H1 (cell line): ENCODE results near the gene MYOM3. TPM values are rescaled to one million over a fixed set of nuclear protein-coding genes. Genes with fewer than 3 reads are reported as not detected.

Experiments
- CTCF ChIA-PET: fragments of 300-600 bp; sonication (Branson Sonifier 250); formaldehyde crosslinking; loops from one replicate; lab custom pipeline; 2021; ENCODE audit not compliant: partially characterized antibody; lab: Charles Lee
- POLR2A ChIA-PET: fragments of 300-600 bp; sonication (Branson Sonifier 250); formaldehyde crosslinking; loops from one replicate; lab custom pipeline; 2021; ENCODE audit warnings: inconsistent platforms; ENCODE audit not compliant: partially characterized antibody; lab: Charles Lee
- DNase-seq, 2 experiments: peaks; one replicate each; pipeline versions ENCODE4 v3.0.0 to v3.0.0-alpha.2; 2010 to 2022; ENCODE audit warnings: low spot score in 2 of 2, low read depth in 1 of 2, mixed read lengths in 1 of 2
- FAIRE-seq: peaks from 2 replicates; lab custom pipeline; 2011; peaks lifted over from hg19 to GRCh38; lab: Jason Lieb, UNC
- H2AFZ ChIP-seq: 2 replicates; pipeline ENCODE4 v1.8.1; 2012; ENCODE audit warnings: low read length, inconsistent platforms
- H2AK5ac ChIP-seq: 2 replicates; pipeline ENCODE4 v1.6.1; 2013; ENCODE audit warnings: low read depth, low read length
- H2BK120ac ChIP-seq: replicated peaks from 2 replicates; pipeline ENCODE3; 2013; ENCODE audit warnings: low read depth, low read length, inconsistent platforms
- H2BK12ac ChIP-seq: 2 replicates; pipeline ENCODE4 v1.6.1; 2013; ENCODE audit warnings: low read depth, low read length
- H2BK15ac ChIP-seq: 2 replicates; pipeline ENCODE4 v1.6.1; 2013; ENCODE audit warnings: low read length
- H2BK20ac ChIP-seq: 2 replicates; pipeline ENCODE4 v1.6.1; 2013; ENCODE audit warnings: low read length
- H2BK5ac ChIP-seq: 2 replicates; pipeline ENCODE4 v1.6.1; 2013; ENCODE audit warnings: low read depth, low read length
- H3K14ac ChIP-seq: 2 replicates; pipeline ENCODE4 v1.6.1; 2013; ENCODE audit warnings: inconsistent platforms; ENCODE audit not compliant: insufficient read length
- H3K18ac ChIP-seq: 2 replicates; pipeline ENCODE4 v1.6.1; 2013; ENCODE audit warnings: low read length; ENCODE audit errors: extremely low read depth
- H3K23ac ChIP-seq: 2 replicates; pipeline ENCODE4 v1.6.1; 2013; ENCODE audit warnings: inconsistent platforms; ENCODE audit not compliant: insufficient read length
- H3K23me2 ChIP-seq: 2 replicates; pipeline ENCODE4 v1.6.1; 2013; ENCODE audit warnings: low read depth, low read length
- H3K27ac ChIP-seq: 2 replicates; pipeline ENCODE4 v1.6.1; 2011; ENCODE audit warnings: low read depth, low read length, inconsistent platforms
- H3K27me3 ChIP-seq, 4 experiments: replicated peaks in 1 of 4; 1 replicate in 1 of 4; 2 replicates in 3 of 4; pipeline versions ENCODE4 v1.6.1 to v1.8.1; 2011 to 2013; ENCODE audit warnings: low read length in 3 of 4, mild to moderate bottlenecking in 3 of 4, inconsistent platforms in 2 of 4, mixed read lengths in 2 of 4, moderate library complexity in 1 of 4; ENCODE audit not compliant: control insufficient read depth in 3 of 4, insufficient read depth in 3 of 4; ENCODE audit errors: extremely low read depth in 1 of 4
- H3K36me3 ChIP-seq, 4 experiments: 2 replicates each; pipeline versions ENCODE4 v1.6.1 to v1.8.1; 2011 to 2013; ENCODE audit warnings: mild to moderate bottlenecking in 4 of 4, low read length in 3 of 4, moderate library complexity in 2 of 4, control low read depth in 1 of 4, inconsistent platforms in 1 of 4; ENCODE audit not compliant: insufficient read depth in 4 of 4, control insufficient read depth in 2 of 4
- H3K4ac ChIP-seq: replicated peaks from 2 replicates; pipeline ENCODE3; 2013; ENCODE audit warnings: low read length, low read depth, mixed read lengths, inconsistent platforms; ENCODE audit not compliant: insufficient read length
- H3K4me1 ChIP-seq, 4 experiments: replicated peaks in 1 of 4; 1 replicate in 1 of 4; 2 replicates in 3 of 4; pipeline versions ENCODE4 v1.6.1 to v1.8.1; 2011 to 2013; ENCODE audit warnings: low read length in 3 of 4, inconsistent platforms in 2 of 4, mixed read lengths in 1 of 4; ENCODE audit not compliant: insufficient read depth in 4 of 4, control insufficient read depth in 3 of 4
- H3K4me2 ChIP-seq, 2 experiments: 2 replicates each; pipeline versions ENCODE4 v1.6.1 to v1.8.1; 2011 to 2013; ENCODE audit warnings: low read depth in 2 of 2, low read length in 2 of 2, control low read depth in 1 of 2, inconsistent platforms in 1 of 2, mild to moderate bottlenecking in 1 of 2; ENCODE audit not compliant: insufficient read depth in 1 of 2
- H3K4me3 ChIP-seq, 4 experiments: fragments of 200-600, 300-600 bp in 1 of 4; sonication (generic), shearing (Covaris generic), sonication (Bioruptor Twin) in 1 of 4; 2 replicates each; pipeline versions ENCODE4 v1.5.1 to v1.8.1; 2011 to 2016; ENCODE audit warnings: low read length in 4 of 4, low read depth in 3 of 4, control low read depth in 2 of 4, inconsistent platforms in 2 of 4, mild to moderate bottlenecking in 2 of 4, mixed read lengths in 1 of 4, moderate library complexity in 1 of 4; ENCODE audit not compliant: insufficient read depth in 2 of 4; ENCODE audit errors: extremely low read depth in 1 of 4
- H3K56ac ChIP-seq: replicated peaks from 2 replicates; pipeline ENCODE3; 2013; ENCODE audit warnings: low read depth, mild to moderate bottlenecking, mixed read lengths, low read length, inconsistent platforms; ENCODE audit not compliant: insufficient read length
- H3K79me1 ChIP-seq: 2 replicates; pipeline ENCODE4 v1.6.1; 2013; ENCODE audit warnings: low read depth, low read length, control low read depth
- H3K79me2 ChIP-seq, 2 experiments: 2 replicates each; pipeline versions ENCODE4 v1.6.1 to v1.8.1; 2012 to 2013; ENCODE audit warnings: low read length in 2 of 2, mild to moderate bottlenecking in 2 of 2, inconsistent platforms in 1 of 2; ENCODE audit not compliant: insufficient read depth in 2 of 2, control insufficient read depth in 1 of 2
- H3K9ac ChIP-seq, 4 experiments: replicated peaks in 1 of 4; 1 replicate in 1 of 4; 2 replicates in 3 of 4; pipeline versions ENCODE4 v1.6.1 to v1.8.1; 2011 to 2013; ENCODE audit warnings: low read depth in 3 of 4, low read length in 3 of 4, control low read depth in 2 of 4, mild to moderate bottlenecking in 2 of 4, moderate library complexity in 2 of 4, inconsistent platforms in 1 of 4; ENCODE audit errors: extremely low read depth in 1 of 4
- H3K9me3 ChIP-seq, 2 experiments: 2 replicates each; pipeline versions ENCODE4 v1.6.1 to v1.8.1; 2012 to 2013; ENCODE audit warnings: mild to moderate bottlenecking in 2 of 2, moderate library complexity in 2 of 2, control low read depth in 1 of 2, inconsistent platforms in 1 of 2, low read depth in 1 of 2, low read length in 1 of 2, mixed read lengths in 1 of 2; ENCODE audit not compliant: insufficient read depth in 2 of 2
- H4K20me1 ChIP-seq, 2 experiments: replicated peaks in 1 of 2; 2 replicates each; pipeline versions ENCODE3 to v1.8.1; 2011 to 2013; ENCODE audit warnings: inconsistent platforms in 2 of 2, low read length in 2 of 2, mild to moderate bottlenecking in 1 of 2; ENCODE audit not compliant: insufficient read depth in 2 of 2, control insufficient read depth in 1 of 2
- H4K5ac ChIP-seq: 2 replicates; pipeline ENCODE4 v1.6.1; 2013; ENCODE audit warnings: low read length, low read depth, mixed read lengths, inconsistent platforms; ENCODE audit not compliant: insufficient read length
- H4K8ac ChIP-seq: 2 replicates; pipeline ENCODE4 v1.8.0; 2013; ENCODE audit warnings: mild to moderate bottlenecking, moderate library complexity, low read length, inconsistent platforms; ENCODE audit not compliant: insufficient read depth; ENCODE audit errors: extremely low read depth
- H4K91ac ChIP-seq: replicated peaks from 2 replicates; pipeline ENCODE3; 2013; ENCODE audit warnings: low read length, mixed read lengths, inconsistent platforms; ENCODE audit not compliant: insufficient read length
- CBX5 ChIP-seq: fragments of 300-800, 300-1000 bp; sonication (generic); IDR thresholded peaks from 2 replicates; pipeline ENCODE4 v1.7.1; 2016; ENCODE audit warnings: antibody characterized with exemption, low read length, low read depth
- CTCF ChIP-seq, 3 experiments: IDR thresholded peaks; 1 replicate in 2 of 3; 2 replicates in 1 of 3; pipeline versions ENCODE4 v1.5.1 to v1.6.1; 2011; ENCODE audit warnings: low read length in 3 of 3, mild to moderate bottlenecking in 3 of 3, inconsistent platforms in 2 of 3, low read depth in 1 of 3, moderate library complexity in 1 of 3; ENCODE audit not compliant: insufficient read depth in 1 of 3; ENCODE audit errors: control extremely low read depth in 1 of 3
- FOSL1 ChIP-seq: IDR thresholded peaks from 2 replicates; pipeline ENCODE4 v1.6.1; 2011; ENCODE audit warnings: mild to moderate bottlenecking, low read depth, low read length, moderate library complexity; ENCODE audit not compliant: insufficient read depth
- GABPA ChIP-seq: IDR thresholded peaks from 2 replicates; pipeline ENCODE4 v1.6.1; 2011; ENCODE audit warnings: mild to moderate bottlenecking, low read length, moderate library complexity, borderline replicate concordance; ENCODE audit not compliant: insufficient read depth
- JUND ChIP-seq: IDR thresholded peaks from 2 replicates; pipeline ENCODE4 v1.6.1; 2011; ENCODE audit warnings: mild to moderate bottlenecking, improper control_type of control experiment, low read length
- KDM5A ChIP-seq: fragments of 200-600 bp; IDR thresholded peaks from 2 replicates; pipeline ENCODE4 v1.7.1; 2012; ENCODE audit warnings: mild to moderate bottlenecking, low read length, inconsistent platforms, mixed read lengths
- NRF1 ChIP-seq: IDR thresholded peaks from 2 replicates; pipeline ENCODE4 v1.6.1; 2011; ENCODE audit warnings: mild to moderate bottlenecking, low read depth, low read length, improper control_type of control experiment
- POLR2AphosphoS5 ChIP-seq: IDR thresholded peaks from 2 replicates; pipeline ENCODE4 v1.6.1; 2011; ENCODE audit warnings: low read depth, low read length
- RXRA ChIP-seq: IDR thresholded peaks from 2 replicates; pipeline ENCODE4 v1.6.1; 2011; ENCODE audit warnings: low read depth, mild to moderate bottlenecking, low read length, moderate library complexity; ENCODE audit not compliant: insufficient read depth
- SUZ12 ChIP-seq: fragments of 200-600 bp; sonication (generic); IDR thresholded peaks from 2 replicates; pipeline ENCODE4 v1.6.1; 2012; ENCODE audit warnings: mild to moderate bottlenecking, inconsistent platforms, low read length, moderate library complexity, mixed read lengths
- TAF1 ChIP-seq: IDR thresholded peaks from 2 replicates; pipeline ENCODE4 v1.6.1; 2011; ENCODE audit warnings: mild to moderate bottlenecking, low read depth, low read length
- TCF12 ChIP-seq: IDR thresholded peaks from 2 replicates; pipeline ENCODE4 v1.6.1; 2011; ENCODE audit warnings: low read depth, mild to moderate bottlenecking, low read length
- WGBS, 2 experiments: shearing (Covaris generic) in 1 of 2; methylation state at CpG; one replicate each; pipeline versions ENCODE4 v1.1.6 to v1.1.7; 2013 to 2015; ENCODE audit warnings: low lambda C conversion rate in 2 of 2, mixed read lengths in 2 of 2, inconsistent platforms in 1 of 2, low coverage in 1 of 2, missing lambda C conversion rate in 1 of 2; ENCODE audit not compliant: insufficient replicate concordance in 2 of 2, insufficient coverage in 1 of 2, insufficient read length in 1 of 2; ENCODE audit errors: extremely low coverage in 1 of 2, missing lambda C conversion rate in 1 of 2; 5-methylcytosine and 5-hydroxymethylcytosine counted together
- polyA plus RNA-seq, 7 experiments: library from polyadenylated mRNA; depleted of rRNA in 3 of 7; stranded (reverse) in 5 of 7; unstranded in 2 of 7; fragments of >200 nt in 5 of 7; fragments of 200-250 nt in 2 of 7; gene quantifications; 1 replicate in 5 of 7; 2 replicates in 1 of 7; 4 replicates in 1 of 7; pipeline versions ENCODE4 v1.2.1 to v1.2.3, GENCODE V29; 2011 to 2013; ENCODE audit warnings: missing spikeins in 2 of 7, mixed read lengths in 2 of 7
- total RNA-seq: library from RNA; stranded (reverse); fragmentation: NEBNext Ultra II Directional; extraction: Animal tissue kit (Norgen Biotek cat#: 25700); gene quantifications from 2 replicates; pipeline ENCODE4 v1.2.1, GENCODE V29; 2021

Gene MYOM3
- total and polyA plus RNA-seq, 2 of the 8 experiments (the other 6 are each of a cell fraction or from before 2014, with no cell fraction given), result 0.08 to 0.09 TPM

DNA sequence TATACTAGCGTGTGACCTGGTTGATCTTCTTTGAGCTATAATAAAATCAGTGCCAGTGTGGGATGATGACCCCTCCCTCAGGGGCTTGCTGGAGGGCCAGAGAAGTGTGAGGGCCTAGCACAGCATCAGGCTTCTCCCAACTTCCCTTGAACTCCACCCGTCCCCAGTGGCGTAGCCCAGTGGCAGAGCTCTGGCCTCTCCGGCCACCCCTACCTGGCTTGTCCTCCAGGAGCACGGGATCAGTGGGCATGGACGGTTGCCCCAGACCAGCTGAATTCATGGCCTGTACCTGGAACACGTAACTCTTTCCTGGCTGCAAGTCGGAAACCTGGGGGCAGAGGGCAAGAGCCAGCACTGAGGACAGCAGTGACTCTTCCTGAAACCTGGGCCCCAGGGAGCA, 36.0 kb downstream of the MYOM3 start:
- H3K23me2 ChIP-seq, result no peaks in the 10 kb centered on the region
- H3K27ac ChIP-seq, result no peak overlapping the region
- H2BK15ac ChIP-seq, result no peak overlapping the region
- H4K20me1 ChIP-seq, result no peaks in the 10 kb centered on the region
- H3K56ac ChIP-seq, result no peak overlapping the region
- H2BK20ac ChIP-seq, result peak overlapping the region; percentile 6; the same call in 1 of the 2 replicates
- peaks cover 0 to 5% (median under 1%) of the 10 kb centered on the region in 4 experiments; a peak in 4 of 7 replicates for H3K4me1 ChIP-seq
- WGBS, 2 experiments, result 96% methylated on average over 8 of the region's 8 CpGs; no CpG with 5 or more reads in 1 of the 2 experiments
- H3K4ac ChIP-seq, result no peak overlapping the region
- H2BK120ac ChIP-seq, result no peak overlapping the region
- no peak overlapping the region for H3K23ac ChIP-seq
- no peak overlapping the region for H3K4me2 ChIP-seq
- no peak overlapping the region for H4K8ac ChIP-seq
- no peak overlapping the region for H4K5ac ChIP-seq
- no peak overlapping the region; the same call in 1 of the 2 replicates for H3K18ac ChIP-seq
- no peaks in the 10 kb centered on the region for H3K79me2 ChIP-seq
- DNase-seq (no peak), FAIRE-seq (no peak)
- no peak overlapping the region for H4K91ac ChIP-seq
- no peak overlapping the region for H3K9ac ChIP-seq
- peak overlapping the region; percentile 60; the same call in 1 of the 2 replicates for H2BK12ac ChIP-seq
- no peaks in the 10 kb centered on the region for H3K79me1 ChIP-seq
- H3K36me3 ChIP-seq, result no peaks in the 10 kb centered on the region
- ChIA-PET POLR2A (interaction anchor here (1.7 kb wide), 1 partner anchor 12 kb away, joined by 3 read pairs; no protein-coding TSS in a partner anchor), CTCF (interaction anchor here (1.6 to 2.0 kb wide), 2 partner anchors 19 to 36 kb away, joined by 5 to 7 read pairs; partner anchors contain the start of gene MYOM3)
- no peaks in the 10 kb centered on the region for H3K9me3 ChIP-seq
- no peak overlapping the region for H3K4me3 ChIP-seq
- H2AK5ac ChIP-seq, result no peak overlapping the region
- peak overlapping the region; percentile 59; the same call in 1 of the 2 replicates for H2AFZ ChIP-seq
- no peaks in the 10 kb centered on the region; a peak in 1 of 7 replicates for H3K27me3 ChIP-seq
- H3K14ac ChIP-seq, result no peak overlapping the region
- H2BK5ac ChIP-seq, result no peak overlapping the region
- no peak for TF ChIP-seq RXRA
- no peak for TF ChIP-seq CBX5
- TF ChIP-seq TAF1, result no peak
- no peak for TF ChIP-seq SUZ12
- TF ChIP-seq CTCF (IDR thresholded peaks at IDR 0.05; ENCODE audit: control extremely low read depth in 1 of 3, insufficient read depth in 1 of 3, low read depth in 1 of 3, low read length in 3 of 3), result no peak
- no peak for TF ChIP-seq TCF12
- TF ChIP-seq GABPA, result no peak
- TF ChIP-seq FOSL1, result no peak
- no peak for TF ChIP-seq JUND
- no peak for TF ChIP-seq NRF1
- no peak for TF ChIP-seq POLR2AphosphoS5
- no peak for TF ChIP-seq KDM5A
